Measurements from ENCODE around the gene CLIC1. TPM values are rescaled to one million over a fixed set of nuclear protein-coding genes. Genes with fewer than 3 reads are reported as not detected.

CLIC1 gene
- total and polyA plus RNA-seq, 2 experiments from 2014 or later, result 269 to 296 TPM

DNA sequence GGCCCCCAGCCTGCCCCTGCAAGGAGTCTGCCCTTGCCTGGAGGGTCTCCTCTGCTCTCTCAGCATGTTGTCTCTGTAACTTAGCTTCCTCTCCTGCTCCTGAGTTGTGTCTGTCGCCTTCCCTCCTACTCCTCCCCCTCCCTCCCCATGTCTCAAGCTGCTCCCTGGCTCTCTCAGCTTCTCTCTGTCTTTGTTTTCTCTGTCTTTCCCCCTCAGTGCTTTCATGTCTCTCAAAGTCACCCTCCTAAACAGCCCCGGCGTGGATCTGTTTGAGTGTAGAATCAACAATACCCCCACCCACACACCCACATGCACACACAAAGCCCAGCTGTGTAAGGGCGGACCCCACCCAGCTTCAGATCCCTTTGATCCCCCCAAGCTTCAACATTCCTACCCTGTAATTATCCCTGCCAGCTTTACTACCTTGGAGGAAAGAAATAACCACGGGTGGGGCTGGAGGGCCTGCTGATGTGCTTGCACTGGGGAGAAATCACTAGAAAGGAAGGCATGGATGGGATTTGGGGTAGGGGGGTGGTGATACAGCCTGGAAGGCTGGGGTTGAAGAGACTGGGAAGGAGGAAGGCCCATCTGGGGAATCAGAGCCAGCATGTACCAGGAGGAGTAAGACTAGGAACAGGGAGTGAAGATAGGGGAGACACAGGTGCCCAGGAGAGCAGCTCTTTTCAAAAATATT lies 22.2 kb downstream of the CLIC1 start:
- peaks cover 34% of the 10 kb centered on the region for H3K4me1 ChIP-seq (ENCODE audit: insufficient read depth)
- DNase-seq (ENCODE audit: low spot score) (peak; percentile 55), ATAC-seq (peak; percentile 43)
- Mint-ChIP-seq H3K9me3 (no peaks in the 10 kb centered on the region), H3K27ac (peak overlapping the region; percentile 69), H3K4me1 (peaks cover 43% of the 10 kb centered on the region), H3K4me3 (no peak overlapping the region; the same call in 2 of the 3 replicates), H3K36me3 (ENCODE audit: low read depth) (no peaks in the 10 kb centered on the region; the same call in 2 of the 3 replicates), H3K27me3 (ENCODE audit: insufficient read depth, low read depth, poor library complexity) (peaks cover 14% of the 10 kb centered on the region)
- H3K27ac ChIP-seq (ENCODE audit: low read depth), result no peak overlapping the region; the same call in 1 of the 2 replicates
- H3K9me2 ChIP-seq (ENCODE audit: insufficient read depth), result no peaks in the 10 kb centered on the region
- TF ChIP-seq ZNF331 (CRISPR knock-in tag; IDR thresholded peaks at IDR 0.05; ENCODE audit: low read depth) (no peak), POLR2AphosphoS5 (IDR thresholded peaks at IDR 0.05; ENCODE audit: low read depth) (no peak), NANOG (IDR thresholded peaks at IDR 0.05; ENCODE audit: borderline replicate concordance) (no peak), ZNF114 (CRISPR knock-in tag; IDR thresholded peaks at IDR 0.05) (no peak), EZH2 (IDR thresholded peaks at IDR 0.05; ENCODE audit: low read depth, unreplicated experiment) (no peak), STAT1 (IDR thresholded peaks at IDR 0.05; ENCODE audit: unreplicated experiment) (no peak), JUNB (IDR thresholded peaks at IDR 0.05; ENCODE audit: unreplicated experiment) (no peak), CREB1 (CRISPR knock-in tag; IDR thresholded peaks at IDR 0.05; ENCODE audit: low read depth) (no peak)
- TF ChIP-seq, protein P1, sequence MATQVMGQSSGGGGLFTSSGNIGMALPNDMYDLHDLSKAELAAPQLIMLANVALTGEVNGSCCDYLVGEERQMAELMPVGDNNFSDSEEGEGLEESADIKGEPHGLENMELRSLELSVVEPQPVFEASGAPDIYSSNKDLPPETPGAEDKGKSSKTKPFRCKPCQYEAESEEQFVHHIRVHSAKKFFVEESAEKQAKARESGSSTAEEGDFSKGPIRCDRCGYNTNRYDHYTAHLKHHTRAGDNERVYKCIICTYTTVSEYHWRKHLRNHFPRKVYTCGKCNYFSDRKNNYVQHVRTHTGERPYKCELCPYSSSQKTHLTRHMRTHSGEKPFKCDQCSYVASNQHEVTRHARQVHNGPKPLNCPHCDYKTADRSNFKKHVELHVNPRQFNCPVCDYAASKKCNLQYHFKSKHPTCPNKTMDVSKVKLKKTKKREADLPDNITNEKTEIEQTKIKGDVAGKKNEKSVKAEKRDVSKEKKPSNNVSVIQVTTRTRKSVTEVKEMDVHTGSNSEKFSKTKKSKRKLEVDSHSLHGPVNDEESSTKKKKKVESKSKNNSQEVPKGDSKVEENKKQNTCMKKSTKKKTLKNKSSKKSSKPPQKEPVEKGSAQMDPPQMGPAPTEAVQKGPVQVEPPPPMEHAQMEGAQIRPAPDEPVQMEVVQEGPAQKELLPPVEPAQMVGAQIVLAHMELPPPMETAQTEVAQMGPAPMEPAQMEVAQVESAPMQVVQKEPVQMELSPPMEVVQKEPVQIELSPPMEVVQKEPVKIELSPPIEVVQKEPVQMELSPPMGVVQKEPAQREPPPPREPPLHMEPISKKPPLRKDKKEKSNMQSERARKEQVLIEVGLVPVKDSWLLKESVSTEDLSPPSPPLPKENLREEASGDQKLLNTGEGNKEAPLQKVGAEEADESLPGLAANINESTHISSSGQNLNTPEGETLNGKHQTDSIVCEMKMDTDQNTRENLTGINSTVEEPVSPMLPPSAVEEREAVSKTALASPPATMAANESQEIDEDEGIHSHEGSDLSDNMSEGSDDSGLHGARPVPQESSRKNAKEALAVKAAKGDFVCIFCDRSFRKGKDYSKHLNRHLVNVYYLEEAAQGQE (IDR thresholded peaks at IDR 0.05; ENCODE audit: unreplicated experiment), result no peak
- TF ChIP-seq, protein P2, sequence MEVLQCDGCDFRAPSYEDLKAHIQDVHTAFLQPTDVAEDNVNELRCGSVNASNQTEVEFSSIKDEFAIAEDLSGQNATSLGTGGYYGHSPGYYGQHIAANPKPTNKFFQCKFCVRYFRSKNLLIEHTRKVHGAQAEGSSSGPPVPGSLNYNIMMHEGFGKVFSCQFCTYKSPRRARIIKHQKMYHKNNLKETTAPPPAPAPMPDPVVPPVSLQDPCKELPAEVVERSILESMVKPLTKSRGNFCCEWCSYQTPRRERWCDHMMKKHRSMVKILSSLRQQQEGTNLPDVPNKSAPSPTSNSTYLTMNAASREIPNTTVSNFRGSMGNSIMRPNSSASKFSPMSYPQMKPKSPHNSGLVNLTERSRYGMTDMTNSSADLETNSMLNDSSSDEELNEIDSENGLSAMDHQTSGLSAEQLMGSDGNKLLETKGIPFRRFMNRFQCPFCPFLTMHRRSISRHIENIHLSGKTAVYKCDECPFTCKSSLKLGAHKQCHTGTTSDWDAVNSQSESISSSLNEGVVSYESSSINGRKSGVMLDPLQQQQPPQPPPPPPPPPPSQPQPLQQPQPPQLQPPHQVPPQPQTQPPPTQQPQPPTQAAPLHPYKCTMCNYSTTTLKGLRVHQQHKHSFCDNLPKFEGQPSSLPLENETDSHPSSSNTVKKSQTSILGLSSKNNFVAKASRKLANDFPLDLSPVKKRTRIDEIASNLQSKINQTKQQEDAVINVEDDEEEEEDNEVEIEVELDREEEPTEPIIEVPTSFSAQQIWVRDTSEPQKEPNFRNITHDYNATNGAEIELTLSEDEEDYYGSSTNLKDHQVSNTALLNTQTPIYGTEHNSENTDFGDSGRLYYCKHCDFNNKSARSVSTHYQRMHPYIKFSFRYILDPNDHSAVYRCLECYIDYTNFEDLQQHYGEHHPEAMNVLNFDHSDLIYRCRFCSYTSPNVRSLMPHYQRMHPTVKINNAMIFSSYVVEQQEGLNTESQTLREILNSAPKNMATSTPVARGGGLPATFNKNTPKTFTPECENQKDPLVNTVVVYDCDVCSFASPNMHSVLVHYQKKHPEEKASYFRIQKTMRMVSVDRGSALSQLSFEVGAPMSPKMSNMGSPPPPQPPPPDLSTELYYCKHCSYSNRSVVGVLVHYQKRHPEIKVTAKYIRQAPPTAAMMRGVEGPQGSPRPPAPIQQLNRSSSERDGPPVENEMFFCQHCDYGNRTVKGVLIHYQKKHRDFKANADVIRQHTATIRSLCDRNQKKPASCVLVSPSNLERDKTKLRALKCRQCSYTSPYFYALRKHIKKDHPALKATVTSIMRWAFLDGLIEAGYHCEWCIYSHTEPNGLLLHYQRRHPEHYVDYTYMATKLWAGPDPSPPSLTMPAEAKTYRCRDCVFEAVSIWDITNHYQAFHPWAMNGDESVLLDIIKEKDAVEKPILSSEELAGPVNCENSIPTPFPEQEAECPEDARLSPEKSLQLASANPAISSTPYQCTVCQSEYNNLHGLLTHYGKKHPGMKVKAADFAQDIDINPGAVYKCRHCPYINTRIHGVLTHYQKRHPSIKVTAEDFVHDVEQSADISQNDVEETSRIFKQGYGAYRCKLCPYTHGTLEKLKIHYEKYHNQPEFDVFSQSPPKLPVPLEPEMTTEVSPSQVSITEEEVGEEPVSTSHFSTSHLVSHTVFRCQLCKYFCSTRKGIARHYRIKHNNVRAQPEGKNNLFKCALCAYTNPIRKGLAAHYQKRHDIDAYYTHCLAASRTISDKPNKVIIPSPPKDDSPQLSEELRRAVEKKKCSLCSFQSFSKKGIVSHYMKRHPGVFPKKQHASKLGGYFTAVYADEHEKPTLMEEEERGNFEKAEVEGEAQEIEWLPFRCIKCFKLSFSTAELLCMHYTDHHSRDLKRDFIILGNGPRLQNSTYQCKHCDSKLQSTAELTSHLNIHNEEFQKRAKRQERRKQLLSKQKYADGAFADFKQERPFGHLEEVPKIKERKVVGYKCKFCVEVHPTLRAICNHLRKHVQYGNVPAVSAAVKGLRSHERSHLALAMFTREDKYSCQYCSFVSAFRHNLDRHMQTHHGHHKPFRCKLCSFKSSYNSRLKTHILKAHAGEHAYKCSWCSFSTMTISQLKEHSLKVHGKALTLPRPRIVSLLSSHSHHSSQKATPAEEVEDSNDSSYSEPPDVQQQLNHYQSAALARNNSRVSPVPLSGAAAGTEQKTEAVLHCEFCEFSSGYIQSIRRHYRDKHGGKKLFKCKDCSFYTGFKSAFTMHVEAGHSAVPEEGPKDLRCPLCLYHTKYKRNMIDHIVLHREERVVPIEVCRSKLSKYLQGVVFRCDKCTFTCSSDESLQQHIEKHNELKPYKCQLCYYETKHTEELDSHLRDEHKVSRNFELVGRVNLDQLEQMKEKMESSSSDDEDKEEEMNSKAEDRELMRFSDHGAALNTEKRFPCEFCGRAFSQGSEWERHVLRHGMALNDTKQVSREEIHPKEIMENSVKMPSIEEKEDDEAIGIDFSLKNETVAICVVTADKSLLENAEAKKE (CRISPR knock-in tag; IDR thresholded peaks at IDR 0.05), result no peak
- TF ChIP-seq, protein P3, sequence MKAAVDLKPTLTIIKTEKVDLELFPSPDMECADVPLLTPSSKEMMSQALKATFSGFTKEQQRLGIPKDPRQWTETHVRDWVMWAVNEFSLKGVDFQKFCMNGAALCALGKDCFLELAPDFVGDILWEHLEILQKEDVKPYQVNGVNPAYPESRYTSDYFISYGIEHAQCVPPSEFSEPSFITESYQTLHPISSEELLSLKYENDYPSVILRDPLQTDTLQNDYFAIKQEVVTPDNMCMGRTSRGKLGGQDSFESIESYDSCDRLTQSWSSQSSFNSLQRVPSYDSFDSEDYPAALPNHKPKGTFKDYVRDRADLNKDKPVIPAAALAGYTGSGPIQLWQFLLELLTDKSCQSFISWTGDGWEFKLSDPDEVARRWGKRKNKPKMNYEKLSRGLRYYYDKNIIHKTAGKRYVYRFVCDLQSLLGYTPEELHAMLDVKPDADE (IDR thresholded peaks at IDR 0.05), result no peak
- TF ChIP-seq, protein P4, sequence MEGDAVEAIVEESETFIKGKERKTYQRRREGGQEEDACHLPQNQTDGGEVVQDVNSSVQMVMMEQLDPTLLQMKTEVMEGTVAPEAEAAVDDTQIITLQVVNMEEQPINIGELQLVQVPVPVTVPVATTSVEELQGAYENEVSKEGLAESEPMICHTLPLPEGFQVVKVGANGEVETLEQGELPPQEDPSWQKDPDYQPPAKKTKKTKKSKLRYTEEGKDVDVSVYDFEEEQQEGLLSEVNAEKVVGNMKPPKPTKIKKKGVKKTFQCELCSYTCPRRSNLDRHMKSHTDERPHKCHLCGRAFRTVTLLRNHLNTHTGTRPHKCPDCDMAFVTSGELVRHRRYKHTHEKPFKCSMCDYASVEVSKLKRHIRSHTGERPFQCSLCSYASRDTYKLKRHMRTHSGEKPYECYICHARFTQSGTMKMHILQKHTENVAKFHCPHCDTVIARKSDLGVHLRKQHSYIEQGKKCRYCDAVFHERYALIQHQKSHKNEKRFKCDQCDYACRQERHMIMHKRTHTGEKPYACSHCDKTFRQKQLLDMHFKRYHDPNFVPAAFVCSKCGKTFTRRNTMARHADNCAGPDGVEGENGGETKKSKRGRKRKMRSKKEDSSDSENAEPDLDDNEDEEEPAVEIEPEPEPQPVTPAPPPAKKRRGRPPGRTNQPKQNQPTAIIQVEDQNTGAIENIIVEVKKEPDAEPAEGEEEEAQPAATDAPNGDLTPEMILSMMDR (conservative IDR thresholded peaks at IDR 0.05; ENCODE audit: low read depth in 2 of 2), result no peak
- no peaks in the 10 kb centered on the region for H3F3A ChIP-seq (replicated peaks; ENCODE audit: low read depth)
- H2AFZ ChIP-seq, result peak overlapping the region; percentile 100
- H3K36me3 ChIP-seq (ENCODE audit: insufficient read depth), result no peaks in the 10 kb centered on the region
- no peaks in the 10 kb centered on the region for H3K27me3 ChIP-seq (ENCODE audit: insufficient read depth)
- no peaks in the 10 kb centered on the region for H3K79me2 ChIP-seq (replicated peaks; ENCODE audit: insufficient read depth)
- no peaks in the 10 kb centered on the region for H4K20me1 ChIP-seq (replicated peaks; ENCODE audit: insufficient read depth)
- peak overlapping the region; percentile 71 for H3K4me2 ChIP-seq
- peak overlapping the region; percentile 14; the same call in 1 of the 2 replicates for H3K4me3 ChIP-seq
